ENCODE results near the gene DNMT3B.

The DNMT3B gene

DNA sequence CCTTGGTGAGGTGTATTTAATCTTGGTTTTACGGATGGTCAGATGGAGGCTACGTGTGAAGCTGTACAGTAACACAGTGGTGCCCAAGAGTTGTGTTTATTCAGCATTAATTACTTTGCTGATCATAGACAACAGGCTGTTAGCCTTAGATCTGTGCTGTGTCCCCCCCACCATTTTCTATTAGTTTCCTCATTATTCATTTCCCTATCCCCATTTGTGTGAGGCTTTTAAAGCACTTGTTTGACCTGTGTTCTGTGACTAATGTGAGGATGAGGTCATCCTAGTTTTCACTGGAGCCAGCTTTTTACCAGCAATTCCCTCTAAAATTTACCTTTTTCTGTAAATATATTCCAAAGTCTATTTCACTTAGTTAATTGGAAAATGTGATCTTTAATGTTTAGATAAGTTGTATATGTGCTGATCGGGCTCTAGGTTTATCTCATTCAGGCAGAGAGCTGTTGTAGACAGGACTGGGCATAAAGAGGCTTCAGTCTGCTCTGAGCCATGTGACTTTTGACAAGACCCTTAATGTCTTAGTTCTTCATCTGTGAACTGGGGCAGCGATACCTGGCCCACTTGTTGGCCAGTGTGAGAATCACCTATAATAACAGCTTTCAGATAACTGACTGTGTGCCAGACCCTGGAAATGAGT is 66.0 kb downstream of the DNMT3B start:
- no peak for DNase-seq

DNA sequence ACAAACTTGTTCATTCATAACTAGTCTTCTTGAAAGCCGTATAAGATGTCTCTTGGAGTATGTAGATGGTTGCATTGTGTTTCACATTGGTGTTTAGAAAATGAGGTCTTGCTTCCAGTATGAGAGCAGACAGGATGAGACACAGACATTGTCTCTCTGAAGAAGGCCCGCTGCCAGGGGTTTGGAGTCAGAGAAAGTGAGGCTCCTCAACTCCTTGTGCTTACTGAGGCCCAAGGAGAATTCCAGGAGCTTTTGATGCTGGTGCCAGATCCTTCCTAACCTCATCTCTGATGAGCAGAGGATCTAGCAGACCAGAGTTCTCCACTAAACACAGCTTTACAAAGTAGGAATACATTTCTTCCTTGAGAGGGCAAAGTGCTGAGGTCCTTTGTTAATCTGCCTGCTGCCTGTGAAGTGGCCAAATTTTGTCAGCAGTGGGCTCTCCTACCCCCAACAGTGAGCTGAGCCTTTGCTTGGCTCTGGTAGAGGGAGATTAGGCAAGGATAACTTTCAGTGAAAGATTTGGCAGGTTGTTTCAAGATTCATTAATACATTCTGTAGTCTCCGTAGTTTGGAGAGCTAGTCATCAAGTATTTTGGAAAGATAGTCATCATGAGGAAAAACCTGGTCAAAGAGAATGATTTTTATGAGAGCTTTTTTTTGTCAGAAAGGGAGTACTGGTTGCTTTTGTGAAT is 67.3 kb downstream of the DNMT3B start:
- DNase-seq = no peak

- DNase-seq = no peak
These were observed 68.3 kb downstream of the DNMT3B start for GRCh38 chr20:32830437-32830836.

DNA sequence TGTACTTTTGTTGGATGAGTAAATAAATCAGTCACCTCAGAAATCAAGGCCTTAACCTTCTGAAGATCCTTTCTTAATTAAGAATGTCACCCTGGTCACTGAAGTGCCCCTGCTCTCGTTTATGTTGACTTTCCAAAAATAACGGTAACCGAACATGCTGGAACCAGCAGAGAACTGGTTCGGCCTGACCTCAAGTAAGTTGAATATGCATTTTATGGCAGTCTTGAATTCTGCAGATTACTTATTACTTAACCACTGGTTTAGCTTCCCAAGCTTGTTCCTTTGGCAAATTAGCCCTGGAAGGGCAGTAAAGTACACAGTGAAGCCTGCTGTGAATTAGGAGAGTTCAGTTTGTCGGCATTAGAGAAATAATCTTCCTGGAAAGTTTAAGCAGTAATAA is 69.8 kb downstream of the DNMT3B start:
- DNase-seq = no peak

GRCh38 chr20:32832664-32833063 is 70.5 kb downstream of the DNMT3B start:
- no peak for DNase-seq

GRCh38 chr20:32834972-32835371 is 72.8 kb downstream of the DNMT3B start:
- DNase-seq = no peak

DNA sequence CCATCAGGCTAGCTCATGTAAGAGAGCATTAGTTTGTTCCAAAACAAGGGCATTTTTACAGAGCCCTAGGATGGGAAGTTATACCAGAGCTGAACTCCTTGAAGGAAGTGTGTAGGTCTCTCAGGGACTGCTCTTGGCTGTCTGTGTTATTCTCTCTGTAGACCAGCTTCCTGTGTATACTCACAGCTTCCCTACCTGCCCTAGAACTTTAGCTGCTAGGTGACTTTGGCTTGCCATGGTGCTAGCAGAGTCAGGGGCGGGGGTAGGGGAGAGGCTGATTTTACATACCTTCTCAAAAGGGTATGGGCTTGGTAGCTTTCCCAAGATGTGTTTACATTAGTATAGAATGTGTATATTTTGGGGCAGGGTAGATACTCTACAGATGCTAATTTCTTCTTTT is 75.0 kb downstream of the DNMT3B start:
- no peak for DNase-seq

DNA sequence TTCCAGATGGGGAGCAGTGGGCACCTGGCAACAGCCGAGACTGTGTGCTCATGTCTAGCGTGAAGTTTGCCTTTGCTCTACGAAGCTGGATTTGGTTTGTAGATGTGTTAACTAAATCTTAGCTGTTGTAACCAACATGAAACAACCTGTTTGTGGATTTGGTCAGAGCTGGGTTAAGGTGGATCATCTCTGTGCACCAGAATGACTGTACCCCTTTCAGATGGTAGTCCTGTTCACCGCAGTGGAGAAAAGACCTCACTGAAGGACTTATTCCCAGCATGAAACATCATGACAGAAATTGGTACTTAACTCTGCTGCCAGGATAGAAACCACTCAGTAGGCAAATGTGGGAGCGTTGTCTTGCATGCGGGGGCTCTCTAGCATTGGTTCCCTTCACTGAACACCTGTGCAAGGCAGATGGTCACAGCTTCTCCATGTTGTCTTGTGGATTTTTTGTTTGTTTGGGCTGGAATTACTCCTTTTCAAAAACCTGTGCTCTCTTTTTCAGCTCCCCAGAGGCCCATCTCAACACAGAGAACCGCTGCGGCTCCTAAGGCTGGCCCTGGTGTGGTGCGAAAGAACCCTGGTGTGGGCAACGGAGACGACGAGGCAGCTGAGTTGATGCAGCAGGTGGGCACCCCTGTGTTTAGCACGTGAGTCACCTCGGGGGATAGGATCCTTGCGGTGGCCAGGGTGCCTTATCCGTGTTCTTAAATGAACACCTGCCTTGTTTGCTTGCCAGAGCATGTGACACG is 77.2 kb downstream of the DNMT3B start:
- no peak for DNase-seq

GRCh38 chr20:32839982-32840285 is 77.7 kb downstream of the DNMT3B start:
- DNase-seq = no peak

DNA sequence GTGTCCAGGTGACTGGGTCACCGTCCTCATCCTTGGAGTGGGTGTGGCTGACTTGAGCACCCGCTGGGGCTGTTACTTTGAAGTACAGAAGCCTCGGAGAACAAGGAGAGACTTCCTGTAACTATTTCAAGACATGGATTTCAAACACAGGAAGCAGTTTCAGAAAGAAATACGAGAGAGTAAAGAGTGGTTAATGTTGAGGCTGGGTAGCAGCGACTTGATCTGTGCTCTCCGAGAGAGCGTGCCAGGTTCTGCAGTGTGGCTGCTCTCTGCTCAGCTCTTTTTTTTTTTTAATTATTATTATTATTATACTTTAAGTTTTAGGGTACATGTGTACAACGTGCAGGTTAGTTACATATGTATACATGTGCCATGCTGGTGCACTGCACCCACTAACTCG is 79.0 kb downstream of the DNMT3B start:
- no peak for DNase-seq

GRCh38 chr20:32841632-32842031 is 79.4 kb downstream of the DNMT3B start:
- DNase-seq = no peak

DNA sequence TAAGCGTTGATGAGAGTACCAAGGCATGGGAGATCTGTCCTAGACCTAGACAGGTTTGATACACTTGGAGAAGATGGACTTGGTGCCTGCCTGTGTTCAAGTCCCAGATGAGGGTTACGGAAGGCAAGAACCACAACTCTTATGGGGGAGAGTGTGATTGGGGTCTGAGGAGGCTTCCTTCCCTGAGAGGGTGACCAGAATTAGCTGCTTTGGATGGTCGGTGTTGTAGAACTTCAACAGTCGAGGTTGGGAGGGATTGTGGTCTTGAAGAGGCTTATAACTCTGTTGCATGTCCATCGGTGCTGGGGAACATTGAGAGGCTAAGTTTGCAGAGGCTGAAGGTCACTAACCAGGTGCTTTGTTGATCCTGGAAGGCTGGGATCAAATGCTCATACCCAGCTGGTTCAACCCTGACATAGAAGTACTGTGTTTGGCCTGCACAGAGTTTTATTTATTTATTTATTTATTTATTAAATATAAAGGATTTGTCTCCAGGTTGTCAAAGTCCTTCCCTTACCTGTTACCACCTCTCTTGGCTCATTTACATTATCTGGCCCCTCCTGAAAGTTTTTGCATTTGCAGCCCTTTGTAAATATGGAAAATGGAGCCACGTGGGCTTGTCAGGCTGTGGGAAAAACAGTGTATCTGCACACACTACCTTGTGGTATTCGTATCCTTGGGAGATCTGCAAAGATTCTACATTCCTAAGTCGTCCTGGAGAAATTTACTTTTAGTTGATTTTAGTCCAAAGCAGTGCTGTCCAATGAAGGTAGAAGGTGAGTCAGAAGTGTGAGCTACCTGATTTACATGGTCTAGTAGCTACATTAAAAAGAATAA is 80.7 kb downstream of the DNMT3B start:
- no peak for DNase-seq

- DNase-seq = no peak
These were observed 83.6 kb downstream of the DNMT3B start for GRCh38 chr20:32845786-32846185.

DNA sequence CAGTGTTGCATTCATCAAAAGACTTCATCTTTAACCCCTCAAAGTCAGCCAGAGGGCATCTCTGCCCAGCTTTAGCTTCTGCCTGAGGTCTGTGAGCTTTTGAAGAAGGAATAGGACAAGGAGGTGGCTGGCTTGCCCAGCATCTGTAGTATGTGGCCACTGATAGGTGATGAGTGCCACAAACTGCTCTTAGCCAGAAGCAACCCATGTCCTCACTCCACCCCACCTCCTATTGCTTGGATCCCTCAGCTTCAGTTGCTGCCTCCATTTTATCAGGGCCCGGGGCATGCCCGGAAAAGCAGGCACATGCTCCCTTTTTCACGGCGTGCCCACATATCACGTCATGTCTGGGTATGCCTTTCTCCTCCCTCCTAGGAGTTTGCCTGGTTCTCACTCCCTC is 84.7 kb downstream of the DNMT3B start:
- no peak for DNase-seq

DNA sequence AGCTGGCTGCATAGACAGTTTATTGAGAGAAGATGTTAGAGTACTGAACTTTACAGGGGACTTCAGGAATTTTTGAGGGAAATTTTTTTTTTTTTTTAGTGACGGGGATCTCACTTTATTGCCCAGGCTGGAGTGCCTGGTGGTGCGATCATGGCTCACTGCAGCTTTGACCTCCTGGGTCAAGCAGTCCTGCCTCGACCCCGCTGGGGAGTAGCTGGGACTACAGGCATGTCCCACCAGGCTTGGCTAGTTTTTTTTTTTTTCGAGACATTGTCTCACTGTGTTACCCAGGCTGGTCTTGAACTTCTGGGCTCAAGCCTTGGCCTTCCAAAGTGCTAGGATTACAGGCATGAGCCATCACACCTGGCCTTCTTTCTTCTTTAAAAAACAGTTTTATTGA is 85.8 kb downstream of the DNMT3B start:
- DNase-seq = no peak

DNA sequence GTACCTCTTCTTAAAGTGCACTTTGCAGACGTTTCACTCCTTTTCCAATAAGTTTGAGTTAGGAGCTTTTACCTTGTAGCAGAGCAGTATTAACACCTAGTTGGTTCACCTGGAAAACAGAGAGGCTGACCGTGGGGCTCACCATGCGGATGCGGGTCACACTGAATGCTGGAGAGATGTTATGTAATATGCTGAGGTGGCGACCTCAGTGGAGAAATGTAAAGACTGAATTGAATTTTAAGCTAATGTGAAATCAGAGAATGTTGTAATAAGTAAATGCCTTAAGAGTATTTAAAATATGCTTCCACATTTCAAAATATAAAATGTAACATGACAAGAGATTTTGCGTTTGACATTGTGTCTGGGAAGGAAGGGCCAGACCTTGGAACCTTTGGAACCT is 86.7 kb downstream of the DNMT3B start:
- DNase-seq = no peak

DNA sequence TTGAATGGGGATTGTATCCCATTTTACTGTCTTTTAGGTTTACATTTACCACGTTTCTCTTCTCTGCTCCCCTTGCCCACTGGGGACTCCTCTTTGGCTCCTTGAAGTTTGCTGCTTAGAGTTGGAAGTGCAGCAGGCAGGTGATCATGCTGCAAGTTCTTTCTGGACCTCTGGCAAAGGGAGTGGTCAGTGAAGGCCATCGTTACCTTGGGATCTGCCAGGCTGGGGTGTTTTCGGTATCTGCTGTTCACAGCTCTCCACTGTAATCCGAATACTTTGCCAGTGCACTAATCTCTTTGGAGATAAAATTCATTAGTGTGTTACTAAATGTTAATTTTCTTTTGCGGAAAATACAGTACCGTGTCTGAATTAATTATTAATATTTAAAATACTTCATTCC is 87.4 kb downstream of the DNMT3B start:
- DNase-seq = no peak

- no peak for DNase-seq
These were observed 93.2 kb downstream of the DNMT3B start for GRCh38 chr20:32855387-32855786.

DNA sequence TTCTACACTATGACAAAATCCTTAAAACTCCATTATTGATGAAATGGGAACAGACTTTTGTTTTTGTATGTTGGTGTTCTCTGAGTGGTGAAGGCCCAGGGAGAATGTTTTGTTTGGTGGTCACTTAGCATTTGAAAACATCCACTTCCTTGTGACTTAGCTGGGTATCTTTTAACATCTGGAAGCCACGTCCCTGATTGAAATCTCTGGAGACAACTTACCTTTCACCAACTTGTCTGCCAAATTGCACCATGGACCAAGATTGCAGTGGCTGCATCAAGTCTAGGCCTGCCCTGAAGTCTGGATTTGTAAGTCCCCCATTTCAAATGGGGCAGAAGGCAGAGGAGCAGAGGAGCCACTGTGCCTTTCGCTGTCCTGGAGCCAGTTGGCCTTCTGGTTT is 96.0 kb downstream of the DNMT3B start:
- DNase-seq = no peak

Data from retina (tissue), 1 donor.